HCT116 (cell line): ENCODE results near the gene ZNF541. TPM values are rescaled to one million over a fixed set of nuclear protein-coding genes. Genes with fewer than 3 reads are reported as not detected.

Experiments
- ATAC-seq: fragments of 200-7000 bp; cut with Tn5 transposase; 2 replicates; pipeline ENCODE4 v1.9.1; 2020; ENCODE audit warnings: mild to moderate bottlenecking, moderate library complexity
- BruUV-seq: library from RNA; stranded (reverse); fragments of 400-500 nt; replicated peaks from 2 replicates; lab custom pipeline; 2021; lab: Mats Ljungman, UMichigan
- CTCF ChIA-PET: fragments of 300-600 bp; sonication (Branson Sonifier 250); formaldehyde crosslinking; loops from one replicate; lab custom pipeline; 2021; ENCODE audit warnings: antibody characterized with exemption; lab: Charles Lee
- POLR2A ChIA-PET: fragments of 300-600, 350-600 bp; sonication (Branson Sonifier 250); formaldehyde crosslinking; loops from one replicate; lab custom pipeline; 2021; ENCODE audit warnings: antibody characterized with exemption; lab: Charles Lee
- RAD21 ChIA-PET, 2 experiments: fragments of 300-600 bp; sonication (Branson Sonifier 250); formaldehyde crosslinking; loops; one replicate each; lab custom pipeline; 2023; ENCODE audit warnings: low total read pairs in 2 of 2; ENCODE audit not compliant: uncharacterized antibody in 2 of 2, unreplicated experiment in 2 of 2, low non-redundant PET in 1 of 2; lab: Charles Lee
- DNase-seq: peaks from one replicate; pipeline ENCODE4 v3.0.0-alpha.2; 2010; ENCODE audit warnings: low read depth, low spot score
- H2AFZ ChIP-seq: fragments of 200-600 bp; shearing (Covaris generic), sonication (generic); 2 replicates; pipeline ENCODE4 v1.6.1; 2017; ENCODE audit warnings: low read depth, mixed run types, mixed read lengths, antibody characterized with exemption, low read length; ENCODE audit not compliant: poor library complexity, severe bottlenecking
- H3K27ac ChIP-seq: 2 replicates; pipeline ENCODE4 v1.5.1; 2012; ENCODE audit warnings: low read depth, low read length
- H3K27me3 ChIP-seq: fragments of 200-600 bp; sonication (generic); 2 replicates; pipeline ENCODE4 v1.6.1; 2016; ENCODE audit warnings: mixed run types, low read length, mixed read lengths; ENCODE audit not compliant: insufficient read depth
- H3K36me3 ChIP-seq, 2 experiments: fragments of 200-500 bp in 1 of 2; fragments of 200-600 bp in 1 of 2; sonication (Bioruptor generic) in 1 of 2; sonication (generic) in 1 of 2; 2 replicates each; pipeline versions ENCODE4 v1.5.1 to v1.6.1; 2014 to 2016; ENCODE audit warnings: low read length in 2 of 2, inconsistent platforms in 1 of 2, mixed read lengths in 1 of 2, mixed run types in 1 of 2; ENCODE audit not compliant: insufficient read depth in 2 of 2, control insufficient read depth in 1 of 2
- H3K4me1 ChIP-seq, 2 experiments: fragments of 200-600 bp in 1 of 2; sonication (generic) in 1 of 2; 2 replicates each; pipeline versions ENCODE4 v1.5.1 to v1.6.1; 2012 to 2017; ENCODE audit warnings: low read length in 2 of 2, inconsistent platforms in 1 of 2, mild to moderate bottlenecking in 1 of 2, mixed read lengths in 1 of 2, mixed run types in 1 of 2, moderate library complexity in 1 of 2; ENCODE audit not compliant: insufficient read depth in 2 of 2, control insufficient read depth in 1 of 2
- H3K4me2 ChIP-seq: fragments of 200-600 bp; sonication (generic); 2 replicates; pipeline ENCODE4 v1.6.1; 2017; ENCODE audit warnings: mixed run types, low read length, mixed read lengths
- H3K4me3 ChIP-seq, 2 experiments: fragments of 200-600 bp in 1 of 2; sonication (generic) in 1 of 2; replicated peaks in 1 of 2; 2 replicates each; pipeline ENCODE4 v1.5.1; 2011 to 2016; ENCODE audit warnings: low read length in 2 of 2, control low read depth in 1 of 2, low read depth in 1 of 2, mild to moderate bottlenecking in 1 of 2, mixed read lengths in 1 of 2, mixed run types in 1 of 2
- H3K79me2 ChIP-seq: fragments of 200-600 bp; sonication (generic); 2 replicates; pipeline ENCODE4 v1.6.1; 2017; ENCODE audit warnings: mild to moderate bottlenecking, mixed run types, low read length, moderate library complexity, mixed read lengths; ENCODE audit not compliant: insufficient read depth
- H3K9ac ChIP-seq: fragments of 200-600 bp; sonication (generic); 2 replicates; pipeline ENCODE4 v1.6.1; 2016; ENCODE audit warnings: low read length, mixed read lengths
- H3K9me2 ChIP-seq: fragments of 200-600 bp; sonication (generic), shearing (Covaris generic); 2 replicates; pipeline ENCODE4 v1.6.1; 2017; ENCODE audit warnings: mixed run types, mild to moderate bottlenecking, moderate library complexity; ENCODE audit not compliant: insufficient read depth
- H3K9me3 ChIP-seq, 2 experiments: fragments of 200-500 bp in 1 of 2; fragments of 200-600 bp in 1 of 2; sonication (Bioruptor generic) in 1 of 2; sonication (generic) in 1 of 2; 2 replicates each; pipeline ENCODE4 v1.6.1; 2014 to 2017; ENCODE audit warnings: low read length in 2 of 2, mixed read lengths in 2 of 2, inconsistent platforms in 1 of 2, low read depth in 1 of 2, mild to moderate bottlenecking in 1 of 2, mixed run types in 1 of 2, moderate library complexity in 1 of 2; ENCODE audit not compliant: control insufficient read depth in 1 of 2, insufficient read depth in 1 of 2
- H4K20me1 ChIP-seq: fragments of 200-600 bp; sonication (generic), shearing (Covaris generic); 2 replicates; pipeline ENCODE4 v1.6.1; 2017; ENCODE audit warnings: mixed run types, mild to moderate bottlenecking, moderate library complexity; ENCODE audit not compliant: insufficient read depth
- ATF3 ChIP-seq: IDR thresholded peaks from 2 replicates; pipeline ENCODE4 v1.6.1; 2012
- CTCF ChIP-seq, 3 experiments: fragments of 200-600 bp in 1 of 3; sonication (generic) in 1 of 3; IDR thresholded peaks in 2 of 3; conservative IDR thresholded peaks in 1 of 3; 2 replicates each; pipeline ENCODE4 v1.5.1; 2012 to 2017; ENCODE audit warnings: low read depth in 2 of 3, low read length in 2 of 3, antibody characterized with exemption in 1 of 3, borderline replicate concordance in 1 of 3, control low read depth in 1 of 3, mild to moderate bottlenecking in 1 of 3, mixed read lengths in 1 of 3, mixed run types in 1 of 3, moderate library complexity in 1 of 3; ENCODE audit not compliant: insufficient read depth in 1 of 3
- EGR1 ChIP-seq: IDR thresholded peaks from 2 replicates; pipeline ENCODE4 v1.6.1; 2012; ENCODE audit warnings: low read depth
- ELF1 ChIP-seq: IDR thresholded peaks from 2 replicates; pipeline ENCODE4 v1.6.1; 2012; ENCODE audit warnings: low read depth, borderline replicate concordance
- EZH2phosphoT487 ChIP-seq: fragments of 200-600 bp; IDR thresholded peaks from 2 replicates; pipeline ENCODE4 v1.6.1; 2018; ENCODE audit warnings: antibody characterized with exemption, borderline replicate concordance
- JUND ChIP-seq: IDR thresholded peaks from 2 replicates; pipeline ENCODE4 v1.6.1; 2012
- POLR2A ChIP-seq: IDR thresholded peaks from 2 replicates; pipeline ENCODE4 v1.7.0; 2011; ENCODE audit warnings: borderline replicate concordance; ENCODE audit not compliant: insufficient read depth, insufficient read length; ENCODE audit errors: extremely low read depth
- POLR2AphosphoS5 ChIP-seq: IDR thresholded peaks from 2 replicates; pipeline ENCODE4 v1.6.1; 2011; ENCODE audit warnings: mild to moderate bottlenecking, low read depth, low read length, moderate library complexity
- RAD21 ChIP-seq: IDR thresholded peaks from 2 replicates; pipeline ENCODE4 v1.6.1; 2012; ENCODE audit warnings: low read depth, mild to moderate bottlenecking
- REST ChIP-seq: IDR thresholded peaks from 2 replicates; pipeline ENCODE4 v1.6.1; 2012; ENCODE audit warnings: low read depth
- SIN3A ChIP-seq: IDR thresholded peaks from 2 replicates; pipeline ENCODE4 v1.6.1; 2012; ENCODE audit warnings: low read depth
- SP1 ChIP-seq: IDR thresholded peaks from 2 replicates; pipeline ENCODE4 v1.6.1; 2012; ENCODE audit warnings: low read depth
- YY1 ChIP-seq: IDR thresholded peaks from 2 replicates; pipeline ENCODE4 v1.6.1; 2011; ENCODE audit warnings: low read length, low read depth, moderate library complexity, mild to moderate bottlenecking; ENCODE audit not compliant: insufficient replicate concordance; ENCODE audit errors: extremely low read depth
- ZBTB33 ChIP-seq: IDR thresholded peaks from 2 replicates; pipeline ENCODE4 v1.6.1; 2011; ENCODE audit warnings: mild to moderate bottlenecking, low read length, moderate library complexity; ENCODE audit not compliant: insufficient replicate concordance; ENCODE audit errors: extremely low read depth
- ZFX ChIP-seq: fragments of 450-650 bp; IDR thresholded peaks from 2 replicates; pipeline ENCODE4 v1.6.1; 2017
- ZNF274 ChIP-seq: fragments of 200-500 bp; sonication (Bioruptor generic); IDR thresholded peaks from 2 replicates; pipeline ENCODE4 v1.6.1; 2014; ENCODE audit warnings: mild to moderate bottlenecking, low read depth, low read length, inconsistent platforms
- intact Hi-C: fragments of 100-400 bp; cut with micrococcal nuclease; formaldehyde crosslinking; loops from 2 replicates; pipeline ENCODE4 v1.10.0; 2022
- total RNA-seq: library from RNA; stranded (reverse); gene quantifications from one replicate; pipeline ENCODE4 v1.2.1, GENCODE V29; 2021; ENCODE audit not compliant: unreplicated experiment
- TF ChIP-seq, protein P1 (sequence below): IDR thresholded peaks from 2 replicates; pipeline ENCODE4 v1.6.1; 2012

Gene ZNF541
- total RNA-seq, 1 experiment from 2014 or later: not detected

DNA sequence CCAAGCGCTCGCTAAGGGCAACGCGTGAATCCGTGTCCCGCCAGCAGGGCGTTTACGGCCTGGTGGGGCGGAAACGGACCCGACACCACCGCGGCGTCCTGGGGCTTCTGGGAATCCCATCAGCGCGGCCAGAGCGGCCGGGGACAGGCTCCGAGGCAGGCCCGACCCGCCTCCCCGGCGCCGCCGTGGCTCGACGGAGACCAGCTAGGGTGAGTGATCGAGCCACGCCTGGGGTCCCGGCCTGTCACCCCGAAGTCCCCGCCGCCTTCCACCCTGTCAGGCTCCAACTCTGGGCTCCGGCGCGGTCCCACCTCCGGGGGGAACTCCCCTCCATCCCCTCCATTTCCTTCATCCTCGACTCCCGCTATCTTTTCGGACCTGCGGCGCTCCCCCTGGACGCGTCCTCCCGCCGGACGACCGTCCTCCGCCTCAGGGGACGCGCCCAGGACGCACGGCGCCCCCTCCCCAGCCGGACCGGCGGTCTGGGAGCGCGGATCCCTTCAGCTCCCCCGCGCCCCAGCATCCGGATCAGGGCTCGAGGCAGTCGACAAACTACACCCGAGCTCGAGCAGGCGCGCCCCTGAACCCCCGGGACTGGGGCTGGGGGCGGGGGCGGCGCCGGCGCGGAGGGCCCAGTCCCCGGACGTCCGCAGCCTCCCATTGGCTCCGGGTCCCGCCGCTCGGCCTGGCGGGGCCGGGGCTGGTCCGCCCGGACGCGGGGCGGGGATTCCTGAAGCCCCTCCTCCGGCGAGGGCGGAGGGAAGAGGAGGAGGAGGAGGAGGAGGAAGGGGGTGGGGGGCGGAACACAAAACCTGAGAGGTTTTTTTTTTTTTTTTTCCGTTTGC, 35.3 kb upstream of the ZNF541 start:
- ChIA-PET CTCF (interaction anchor here (1.9 kb wide), 1 partner anchor 93 kb away, joined by 5 read pairs; the partner anchor contains the start of gene NAPA), RAD21 (interaction anchor here in 1 of 2 experiments (0.5 to 0.8 kb wide), 2 partner anchors 8 to 105 kb away, joined by 5 to 7 read pairs; no protein-coding TSS in a partner anchor), POLR2A (no interaction called here)
- Histone ChIP-seq H3K4me1 (peaks cover 10 to 20% of the 10 kb centered on the region in 2 experiments), H3K9me2 (no peaks in the 10 kb centered on the region), H3K27ac (peak overlapping the region; percentile 91), H3K4me2 (peak overlapping the region; percentile 95), H4K20me1 (no peaks in the 10 kb centered on the region), H3K4me3 (peak overlapping the region; percentile 84 to 99), H3K9ac (peak overlapping the region; percentile 96), H2AFZ (no peak overlapping the region), H3K27me3 (no peaks in the 10 kb centered on the region), H3K9me3 (no peaks in the 10 kb centered on the region), H3K36me3 (no peaks in the 10 kb centered on the region), H3K79me2 (peaks cover 39% of the 10 kb centered on the region)
- peak; percentile 93 for ATAC-seq
- DNase-seq: peak; percentile 77
- intact Hi-C loops: loop anchor here (10.0 kb wide), 1 partner anchor 163 kb away; no protein-coding TSS in a partner anchor
- TF ChIP-seq ZBTB33 (no peak), CTCF (IDR thresholded peaks at IDR 0.05 in 2 of 3, conservative IDR thresholded peaks at IDR 0.05 in 1 of 3; ENCODE audit: borderline replicate concordance in 1 of 3, insufficient read depth in 1 of 3, low read depth in 2 of 3, low read length in 2 of 3) (peak in 2 of 3 experiments; percentile 20 to 28; a peak in 1 of 6 replicates), SIN3A (peak; percentile 49; the same call in 1 of the 2 replicates), ELF1 (no peak), POLR2A (no peak), POLR2AphosphoS5 (peak; percentile 56; the same call in 1 of the 2 replicates), ZNF274 (no peak), REST (no peak), RAD21 (no peak), EZH2phosphoT487 (no peak), SP1 (peak; percentile 76), YY1 (no peak), ATF3 (no peak), JUND (no peak), EGR1 (peak; percentile 72), ZFX (peak; percentile 80)
- TF ChIP-seq, protein P1, sequence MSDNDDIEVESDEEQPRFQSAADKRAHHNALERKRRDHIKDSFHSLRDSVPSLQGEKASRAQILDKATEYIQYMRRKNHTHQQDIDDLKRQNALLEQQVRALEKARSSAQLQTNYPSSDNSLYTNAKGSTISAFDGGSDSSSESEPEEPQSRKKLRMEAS: peak; percentile 32; the same call in 1 of the 2 replicates
- BruUV-seq: TSS peak; percentile 84
